Spinal cord (tissue), 10 donors: ENCODE data around the gene GLT1D1. TPM values are rescaled to one million over a fixed set of nuclear protein-coding genes. Genes with fewer than 3 reads are reported as not detected.
"Not testable (repeated sequence)": the region's sequence is repeated elsewhere in the genome, so short reads cannot be mapped to it uniquely, and the experiment has no call there.

Experiments
- DNase-seq, 6 donors: peaks; one replicate each; pipeline versions ENCODE4 v3.0.0 to v3.0.0-alpha.2; 2013 to 2015; ENCODE audit warnings: low spot score in 6 of 6, low read depth in 4 of 6
- H3K27ac ChIP-seq: one replicate; pipeline ENCODE4 v1.5.1; 2013; ENCODE audit warnings: low read depth, low read length, control low read depth
- H3K27me3 ChIP-seq: one replicate; pipeline ENCODE4 v1.6.1; 2013; ENCODE audit warnings: low read length; ENCODE audit not compliant: control insufficient read depth, insufficient read depth
- H3K36me3 ChIP-seq: one replicate; pipeline ENCODE4 v1.6.1; 2013; ENCODE audit warnings: low read length; ENCODE audit not compliant: control insufficient read depth, insufficient read depth
- H3K4me1 ChIP-seq: one replicate; pipeline ENCODE4 v1.6.1; 2013; ENCODE audit warnings: low read length; ENCODE audit not compliant: control insufficient read depth, insufficient read depth
- H3K4me3 ChIP-seq: one replicate; pipeline ENCODE4 v1.5.1; 2013; ENCODE audit warnings: low read depth, low read length, control low read depth
- H3K9me3 ChIP-seq: one replicate; pipeline ENCODE4 v1.6.1; 2013; ENCODE audit warnings: low read length; ENCODE audit not compliant: control insufficient read depth, insufficient read depth
- WGBS: methylation state at CpG from one replicate; pipeline ENCODE4 v1.1.5; 2013; ENCODE audit warnings: missing lambda C conversion rate; ENCODE audit not compliant: insufficient coverage; 5-methylcytosine and 5-hydroxymethylcytosine counted together
- long read RNA-seq, 4 donors: transcript quantifications; one replicate each; lab custom pipeline, GENCODE V29; 2026
- polyA plus RNA-seq, 2 donors: library from polyadenylated mRNA; unstranded; fragments of 120-200 nt; gene quantifications; one replicate each; pipeline ENCODE4 v1.2.1, GENCODE V29; 2013; ENCODE audit not compliant: insufficient read length in 2 of 2
- total RNA-seq, 2 donors: library from RNA; depleted of rRNA in 1 of 2; stranded (reverse); fragments of 120-200 nt in 1 of 2; fragments of >200 nt in 1 of 2; gene quantifications; one replicate each; pipeline versions ENCODE4 v1.2.3 to v1.2.4, GENCODE V29; 2013 to 2014
- donor health status: healthy.

GLT1D1 gene
- total RNA-seq: 10 to 100 TPM in 1 of 2 donors, 1 to 10 TPM in 1; 6.2 to 19.8 TPM
- 10 to 100 TPM; 24.0 to 25.4 TPM for polyA plus RNA-seq
- long read RNA-seq, donor 1, transcript GLT1D1-204 (12 exons, 2,995 nt): major isoform, 7 of 8 reads
- long read RNA-seq, donor 1, partial matches to known transcripts: 0 of 8 reads
- long read RNA-seq, donor 1, other reads (novel, unspliced or antisense): 0 of 8 reads
- long read RNA-seq, donor 2, partial matches to known transcripts: 0 of 2 reads
- long read RNA-seq, donor 2, other reads (novel, unspliced or antisense): 0 of 2 reads
- long read RNA-seq, donor 3, partial matches to known transcripts: 0 of 2 reads
- long read RNA-seq, donor 3, other reads (novel, unspliced or antisense): 0 of 2 reads
- long read RNA-seq, donor 4: 0 reads

DNA sequence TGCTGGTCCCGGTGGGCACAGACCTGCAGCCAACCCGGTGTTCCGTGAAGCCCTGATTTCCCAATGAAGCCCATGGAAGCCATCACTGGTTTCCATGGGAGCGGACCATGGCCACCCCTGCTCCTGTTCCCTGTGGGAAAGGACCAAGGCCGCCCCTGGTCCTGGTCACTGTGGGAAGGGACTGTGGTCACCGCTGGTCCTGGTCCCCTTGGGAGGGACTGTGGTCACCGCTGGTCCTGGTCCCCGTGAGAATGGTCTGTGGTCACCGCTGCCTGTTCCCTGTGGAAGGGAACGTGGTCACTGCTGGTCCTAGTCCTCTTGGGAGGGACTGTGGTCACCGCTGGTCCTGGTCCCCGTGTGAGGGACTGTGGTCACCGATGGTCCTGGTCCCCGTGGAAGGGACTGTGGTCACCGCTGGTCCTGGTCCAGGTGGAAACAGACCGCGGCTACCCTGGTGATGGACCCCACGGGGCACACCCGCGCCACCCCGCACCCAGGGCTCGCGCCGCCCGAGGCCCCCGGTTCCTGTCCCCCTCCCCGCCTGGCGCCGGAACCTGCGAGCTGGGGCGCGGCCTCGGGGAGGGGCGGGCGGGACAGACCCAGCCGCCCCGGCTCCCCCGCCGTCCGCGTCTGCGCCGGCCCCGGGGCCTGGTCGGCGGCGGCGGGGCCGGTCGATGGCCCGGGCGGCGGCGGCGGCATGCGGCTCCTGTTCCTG is at the start of gene GLT1D1:
GLT1D1 (plus strand) TSS at position 594 of the 715 bp plus-strand sequence; CDS start at position 698, 104 bp downstream.
- DNase-seq: no peak

DNA sequence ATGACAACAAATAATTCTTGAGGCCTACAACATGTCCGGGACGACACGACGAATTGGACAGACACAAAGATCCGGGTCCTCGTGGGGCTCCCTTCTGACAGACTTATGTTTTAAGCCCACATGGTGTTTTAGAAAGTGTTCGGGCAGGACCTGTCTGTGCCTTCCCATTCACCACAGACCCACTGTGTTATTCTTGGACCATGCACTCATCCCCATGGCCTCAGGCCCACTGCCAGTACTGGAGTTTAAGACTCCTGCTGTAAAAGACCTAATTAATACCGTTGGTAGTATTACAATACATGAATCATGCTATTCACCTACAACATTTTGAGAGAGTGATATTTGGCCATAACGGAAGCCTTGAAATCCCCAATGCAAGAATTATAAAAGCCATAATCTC is 49.5 kb upstream of the GLT1D1 start:
- WGBS: 100% methylated on average over 2 of the region's 9 CpGs
- Histone ChIP-seq H3K9me3 (no peaks in the 10 kb centered on the region), H3K36me3 (peaks cover 34% of the 10 kb centered on the region), H3K27ac (no peak overlapping the region), H3K27me3 (no peaks in the 10 kb centered on the region), H3K4me3 (no peak overlapping the region), H3K4me1 (no peaks in the 10 kb centered on the region)
- no peak for DNase-seq

More for the DNA sequence above, at the start of gene GLT1D1:
- H3K27me3 ChIP-seq: peaks cover 2% of the 10 kb centered on the region
- peaks cover 15% of the 10 kb centered on the region for H3K4me1 ChIP-seq
- peak within 1 kb of the TSS; percentile 20 for H3K4me3 ChIP-seq
- no peak within 1 kb of the TSS for H3K27ac ChIP-seq
- H3K9me3 ChIP-seq: no peaks in the 10 kb centered on the region
- no peaks in the 10 kb centered on the region for H3K36me3 ChIP-seq
- WGBS: 22% methylated on average over 56 of the region's 56 CpGs

DNA sequence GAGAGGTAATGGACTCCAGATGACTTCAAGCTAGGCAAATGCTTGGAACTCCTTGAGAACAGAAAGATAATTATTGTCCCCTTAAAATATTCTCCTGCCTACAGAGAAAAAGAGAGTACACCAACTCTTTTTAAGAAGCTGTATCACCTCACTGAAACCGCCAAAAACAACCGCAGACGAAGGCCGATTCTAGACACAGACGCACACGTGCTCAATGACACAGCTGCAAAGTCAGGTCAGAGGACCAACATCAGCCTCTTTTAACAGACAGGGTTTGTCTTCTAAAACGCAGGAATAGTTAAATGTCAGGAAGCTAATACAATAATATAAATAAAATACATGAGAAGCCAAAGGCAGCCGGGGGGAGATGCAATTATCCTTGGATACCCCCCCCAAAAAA is 48.5 kb upstream of the GLT1D1 start:
- no peak overlapping the region for H3K4me3 ChIP-seq
- H3K27ac ChIP-seq: no peak overlapping the region
- 100% methylated on average over 1 of the region's 8 CpGs for WGBS
- H3K9me3 ChIP-seq: no peaks in the 10 kb centered on the region
- H3K4me1 ChIP-seq: no peaks in the 10 kb centered on the region
- DNase-seq: no peak
- peaks cover 29% of the 10 kb centered on the region for H3K36me3 ChIP-seq
- H3K27me3 ChIP-seq: no peaks in the 10 kb centered on the region

GRCh38 chr12:128805406-128805805 is 47.9 kb upstream of the GLT1D1 start:
- not testable (repeated sequence) for DNase-seq, H3K9me3 ChIP-seq, H3K4me1 ChIP-seq, H3K27ac ChIP-seq, H3K27me3 ChIP-seq, H3K4me3 ChIP-seq
- H3K36me3 ChIP-seq: peaks cover 27% of the 10 kb centered on the region
- no CpG with 5 or more reads among the region's 5 CpGs for WGBS

DNA sequence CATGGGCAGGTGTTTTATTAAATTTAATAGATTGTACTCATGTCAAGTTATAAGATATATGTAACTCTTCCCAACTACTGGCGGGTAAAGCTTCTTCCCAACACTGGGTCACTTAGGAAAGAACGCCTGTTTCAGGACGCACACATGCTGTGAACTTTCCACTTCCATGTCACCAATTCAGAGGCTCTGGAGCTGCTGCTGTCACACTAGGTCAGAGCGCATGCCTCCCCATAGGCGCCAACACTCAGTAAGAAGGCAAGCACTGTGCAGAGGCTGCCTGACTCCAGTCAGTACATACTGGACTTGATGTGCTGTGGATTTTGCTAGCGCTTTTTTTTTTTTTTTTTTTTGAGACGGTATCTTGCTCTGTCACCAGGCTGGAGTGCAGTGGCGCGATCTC is 46.7 kb upstream of the GLT1D1 start:
- H3K9me3 ChIP-seq: no peaks in the 10 kb centered on the region
- 96% methylated on average over 4 of the region's 9 CpGs for WGBS
- no peak overlapping the region for H3K27ac ChIP-seq
- peaks cover 8% of the 10 kb centered on the region for H3K4me1 ChIP-seq
- H3K27me3 ChIP-seq: no peaks in the 10 kb centered on the region
- DNase-seq: no peak
- peaks cover 27% of the 10 kb centered on the region for H3K36me3 ChIP-seq
- no peak overlapping the region for H3K4me3 ChIP-seq

DNA sequence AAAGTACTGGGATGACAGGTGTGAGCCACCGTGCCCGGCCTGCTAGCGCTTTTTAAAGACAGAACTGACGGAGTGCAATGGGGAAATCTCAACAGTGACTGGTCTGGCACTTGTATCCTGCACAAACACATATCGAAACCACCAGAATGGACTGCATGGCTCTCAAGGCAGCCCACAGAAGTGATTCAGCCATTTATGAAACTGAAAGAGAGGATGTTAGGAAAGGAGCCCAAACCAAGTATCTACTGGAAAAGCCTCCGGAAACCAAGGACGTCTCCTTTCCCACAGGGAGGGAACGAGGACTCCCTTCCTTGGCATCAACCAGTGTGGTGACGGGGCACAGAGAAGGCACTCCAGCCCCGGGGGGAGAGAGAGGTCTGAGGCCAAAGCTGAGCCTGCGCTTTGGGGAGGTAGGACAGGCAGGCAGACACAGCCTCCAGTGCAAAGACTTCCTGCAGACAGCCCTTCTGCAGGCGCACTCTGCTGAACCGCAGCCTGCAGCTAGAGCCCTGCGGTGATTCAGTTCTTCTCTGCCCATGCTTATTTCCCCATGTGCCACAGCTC is 46.0 kb upstream of the GLT1D1 start:
- DNase-seq: no peak
- H3K9me3 ChIP-seq: no peaks in the 10 kb centered on the region
- no peak overlapping the region for H3K4me3 ChIP-seq
- H3K27ac ChIP-seq: no peak overlapping the region
- peaks cover 8% of the 10 kb centered on the region for H3K4me1 ChIP-seq
- no peaks in the 10 kb centered on the region for H3K27me3 ChIP-seq
- peaks cover 28% of the 10 kb centered on the region for H3K36me3 ChIP-seq
- WGBS: 92% methylated on average over 9 of the region's 14 CpGs

GRCh38 chr12:128808651-128809050 is 44.6 kb upstream of the GLT1D1 start:
- no peaks in the 10 kb centered on the region for H3K27me3 ChIP-seq
- peaks cover 8% of the 10 kb centered on the region for H3K4me1 ChIP-seq
- H3K27ac ChIP-seq: no peak overlapping the region
- H3K36me3 ChIP-seq: peaks cover 33% of the 10 kb centered on the region
- H3K9me3 ChIP-seq: no peaks in the 10 kb centered on the region
- H3K4me3 ChIP-seq: no peak overlapping the region
- WGBS: 87% methylated on average over 10 of the region's 12 CpGs
- no peak for DNase-seq

DNA sequence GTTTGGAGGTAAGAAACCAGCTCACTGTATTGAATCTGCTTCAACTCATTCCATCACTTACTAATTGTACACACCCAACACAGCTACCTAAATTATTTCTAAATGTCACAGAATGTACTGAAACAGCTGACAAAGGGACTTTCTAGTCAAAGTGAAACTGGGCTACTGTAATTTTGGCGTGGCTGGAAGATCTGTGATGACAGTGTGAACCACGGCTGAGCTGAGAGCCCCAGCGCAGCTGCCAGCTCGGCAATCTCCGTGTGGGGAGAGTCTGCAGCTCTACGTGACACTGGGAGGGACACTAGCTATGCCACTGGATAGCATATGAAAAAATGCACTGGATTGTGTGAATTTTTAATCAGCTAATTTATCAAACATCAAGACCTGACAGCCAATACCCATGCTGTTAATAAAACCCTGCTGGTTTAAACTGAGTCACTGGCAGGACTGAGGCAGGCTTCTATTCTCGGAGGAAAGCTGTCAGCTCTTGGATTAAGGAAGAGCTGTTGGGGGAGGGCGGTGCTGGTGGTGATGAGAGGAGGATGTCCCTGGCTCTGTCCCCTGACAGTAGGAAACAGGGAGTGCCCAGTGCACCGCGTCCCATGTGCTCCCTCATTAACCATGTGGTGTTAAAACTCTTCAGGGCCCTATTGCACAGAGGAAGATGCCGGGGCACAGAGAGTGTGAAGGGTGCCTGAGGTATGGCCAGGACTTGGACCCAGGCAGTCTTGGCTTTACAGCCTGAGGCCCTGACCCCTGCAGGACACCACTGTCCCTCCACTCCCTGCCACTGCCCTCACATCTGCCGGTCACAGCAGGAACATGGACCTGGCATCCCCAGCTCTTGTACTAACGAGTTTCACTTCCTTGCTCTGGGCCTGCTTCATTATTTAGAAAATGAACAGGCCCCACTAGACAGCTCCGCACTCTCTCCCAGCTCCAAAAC is 42.8 kb upstream of the GLT1D1 start:
- H3K36me3 ChIP-seq: peaks cover 27% of the 10 kb centered on the region
- H3K27me3 ChIP-seq: no peaks in the 10 kb centered on the region
- DNase-seq: peak in 1 of 6 donors; percentile 38
- H3K4me1 ChIP-seq: peaks cover 8% of the 10 kb centered on the region
- no peak overlapping the region for H3K4me3 ChIP-seq
- no peak overlapping the region for H3K27ac ChIP-seq
- no peaks in the 10 kb centered on the region for H3K9me3 ChIP-seq
- WGBS: 33% methylated on average over 9 of the region's 14 CpGs

DNA sequence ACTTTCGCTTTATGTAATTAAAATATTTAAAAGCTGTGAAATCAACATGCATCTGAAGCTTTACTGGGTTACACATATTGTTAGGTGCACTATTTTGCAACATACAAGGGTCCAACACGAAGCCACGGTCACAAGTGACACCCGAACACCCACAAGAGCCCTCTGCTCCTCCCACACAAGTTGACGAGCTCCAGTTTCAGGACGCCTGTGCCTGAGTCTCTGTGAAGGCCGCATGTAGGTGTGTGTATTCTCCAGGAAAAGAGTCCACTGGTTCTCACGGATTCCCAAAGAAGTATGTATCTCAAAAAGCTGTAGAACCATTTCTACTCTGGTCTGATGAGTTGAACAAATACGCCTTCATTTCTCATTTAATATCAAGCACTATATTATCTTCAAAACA is 41.5 kb upstream of the GLT1D1 start:
- Histone ChIP-seq H3K36me3 (peaks cover 24% of the 10 kb centered on the region), H3K27me3 (no peaks in the 10 kb centered on the region), H3K27ac (no peak overlapping the region), H3K4me3 (no peak overlapping the region), H3K4me1 (peaks cover 8% of the 10 kb centered on the region), H3K9me3 (no peaks in the 10 kb centered on the region)
- 86% methylated on average over 3 of the region's 9 CpGs for WGBS
- DNase-seq: no peak
